MCF 10A (cell line): ENCODE data around the gene CERS6. TPM values are rescaled to one million over a fixed set of nuclear protein-coding genes. Genes with fewer than 3 reads are reported as not detected.

Experiments used
- BruUV-seq: library from RNA; stranded (reverse); fragments of 400-500 nt; replicated peaks from 2 replicates; lab custom pipeline; 2021; lab: Mats Ljungman, UMichigan
- CTCF ChIA-PET: fragments of 300-600 bp; sonication (Branson Sonifier 250); formaldehyde crosslinking; extraction: SDS; loops from one replicate; lab custom pipeline; 2021; ENCODE audit warnings: antibody characterized with exemption, inconsistent platforms; lab: Yijun Ruan, JAX
- POLR2A ChIA-PET: fragments of 300-600, 350-650 bp; sonication (Branson Sonifier 250); formaldehyde crosslinking; extraction: SDS; loops from one replicate; lab custom pipeline; 2020; ENCODE audit warnings: antibody characterized with exemption, inconsistent platforms; lab: Yijun Ruan, JAX
- DNase-seq: peaks from one replicate; pipeline ENCODE4 v3.0.0-alpha.2; 2018; ENCODE audit not compliant: unreplicated experiment
- H3K27ac Mint-ChIP-seq: one replicate; pipeline ENCODE4 v1.8.0; 2022; ENCODE audit warnings: mild to moderate bottlenecking, low read depth, mixed read lengths; ENCODE audit not compliant: unreplicated experiment
- H3K27me3 Mint-ChIP-seq: one replicate; pipeline ENCODE4 v1.8.0; 2022; ENCODE audit warnings: mixed read lengths; ENCODE audit not compliant: insufficient read depth, unreplicated experiment
- H3K36me3 Mint-ChIP-seq: one replicate; pipeline ENCODE4 v1.8.0; 2022; ENCODE audit warnings: mild to moderate bottlenecking, moderate library complexity, mixed read lengths; ENCODE audit not compliant: insufficient read depth, unreplicated experiment
- H3K4me1 Mint-ChIP-seq: one replicate; pipeline ENCODE4 v1.8.0; 2022; ENCODE audit warnings: mixed read lengths; ENCODE audit not compliant: insufficient read depth, unreplicated experiment
- H3K4me3 Mint-ChIP-seq: one replicate; pipeline ENCODE4 v1.8.0; 2022; ENCODE audit warnings: mild to moderate bottlenecking, moderate library complexity, mixed read lengths; ENCODE audit not compliant: unreplicated experiment
- H3K9me3 Mint-ChIP-seq: one replicate; pipeline ENCODE4 v1.8.0; 2022; ENCODE audit warnings: mixed read lengths; ENCODE audit not compliant: unreplicated experiment
- CTCF ChIP-seq: fragments of 200-600 bp; IDR thresholded peaks from one replicate; pipeline ENCODE4 v1.8.0; 2022; ENCODE audit warnings: antibody characterized with exemption, mild to moderate bottlenecking; ENCODE audit not compliant: unreplicated experiment
- intact Hi-C: fragments of 100-400 bp; cut with micrococcal nuclease; formaldehyde crosslinking; loops from 2 replicates; pipeline ENCODE4 v1.14.1; 2022
- total RNA-seq: library from RNA; stranded (reverse); gene quantifications from 2 replicates; pipeline ENCODE4 v1.2.3, GENCODE V29; 2022

CERS6 gene
- total RNA-seq, 1 experiment from 2014 or later, result 27.4 TPM

DNA sequence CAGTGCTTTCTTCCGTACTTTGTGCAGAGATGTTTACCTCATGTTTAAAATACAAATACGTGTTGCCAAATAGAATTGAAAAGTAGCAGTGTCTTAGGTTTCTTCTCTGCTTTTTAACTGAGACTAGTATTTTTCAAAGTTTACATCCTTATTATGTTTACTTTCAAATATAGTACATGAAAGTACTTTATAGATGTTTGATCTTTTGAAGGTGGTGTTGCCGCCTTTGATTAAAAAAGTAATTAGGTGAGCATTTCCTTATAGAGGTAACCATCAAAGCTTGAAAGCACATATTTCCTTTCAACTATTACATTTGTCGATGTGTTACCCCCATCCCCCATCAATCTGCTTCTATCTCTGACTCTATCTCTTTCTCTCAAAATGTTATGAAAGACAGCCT is 87.0 kb downstream of the CERS6 start:
- H3K4me1 Mint-ChIP-seq, result peaks cover 35% of the 10 kb centered on the region
- ChIA-PET CTCF (no interaction called here), POLR2A (no interaction called here)
- peaks cover 5% of the 10 kb centered on the region for H3K9me3 Mint-ChIP-seq
- no peaks in the 10 kb centered on the region for H3K27me3 Mint-ChIP-seq
- TF ChIP-seq CTCF, result no peak
- H3K27ac Mint-ChIP-seq, result peak overlapping the region; percentile 92
- no peak overlapping the region for H3K4me3 Mint-ChIP-seq
- intact Hi-C loops, result no loop called here
- no peak for DNase-seq
- peaks cover 10% of the 10 kb centered on the region for H3K36me3 Mint-ChIP-seq
- BruUV-seq, result no TSS peak

DNA sequence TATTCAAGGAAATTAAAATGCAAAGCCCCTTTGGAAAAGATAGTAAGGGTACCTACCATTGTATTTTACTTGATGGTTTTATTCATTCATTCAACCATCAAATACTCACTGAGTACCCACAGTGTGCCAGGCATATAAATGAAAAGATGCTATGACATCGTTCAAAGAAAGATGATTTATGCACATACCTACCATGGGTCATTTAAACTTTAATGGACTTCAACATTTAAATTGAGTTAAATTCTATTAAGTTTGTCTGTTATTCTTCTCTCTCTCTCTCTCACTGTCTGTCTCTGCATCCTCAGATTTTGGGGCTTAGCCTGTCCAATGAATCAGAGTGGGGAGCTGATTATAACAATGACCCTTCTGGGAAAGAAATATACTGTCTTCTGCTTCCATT is 87.9 kb downstream of the CERS6 start:
- ChIA-PET CTCF (interaction anchor here (0.6 kb wide), 1 partner anchor 22 kb away, joined by 3 read pairs; no protein-coding TSS in a partner anchor), POLR2A (interaction anchor here (2.7 kb wide), 1 partner anchor 26 kb away, joined by 14 read pairs; no protein-coding TSS in a partner anchor)
- H3K4me3 Mint-ChIP-seq, result no peak overlapping the region
- H3K4me1 Mint-ChIP-seq, result peaks cover 30% of the 10 kb centered on the region
- no TSS peak for BruUV-seq
- peaks cover 7% of the 10 kb centered on the region for H3K9me3 Mint-ChIP-seq
- H3K36me3 Mint-ChIP-seq, result peaks cover 10% of the 10 kb centered on the region
- DNase-seq, result no peak
- peak overlapping the region; percentile 92 for H3K27ac Mint-ChIP-seq
- no peaks in the 10 kb centered on the region for H3K27me3 Mint-ChIP-seq
- intact Hi-C loops, result no loop called here
- TF ChIP-seq CTCF, result no peak

DNA sequence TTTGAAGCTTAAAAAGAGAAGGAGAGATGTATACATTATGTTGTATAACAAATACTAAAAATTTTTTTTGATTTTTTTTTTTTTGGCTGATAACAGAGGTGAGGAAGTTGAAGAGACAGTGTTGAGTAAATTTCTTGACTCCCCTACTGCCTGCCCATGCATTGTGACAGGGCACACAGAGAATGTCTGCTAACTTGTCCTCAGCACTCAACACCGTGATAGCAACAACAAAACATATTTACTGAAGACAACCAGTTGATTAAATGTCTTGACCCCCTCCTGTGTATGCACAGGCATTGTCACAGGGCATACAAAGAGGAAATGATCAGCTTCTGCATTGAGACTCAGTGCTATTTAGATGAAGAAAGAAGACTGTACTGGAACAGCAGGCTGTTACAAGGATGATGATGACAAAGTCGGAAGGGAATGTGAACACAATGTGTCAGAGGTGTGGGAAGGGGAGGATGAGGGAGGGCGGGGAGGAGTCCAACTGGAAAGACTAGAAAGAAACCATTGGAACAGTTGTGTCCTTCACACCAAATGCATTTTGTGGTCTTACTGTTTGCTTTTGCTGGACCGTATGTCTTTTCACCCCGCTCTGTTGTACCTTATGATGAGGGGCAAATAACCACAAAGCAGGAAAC is 89.5 kb downstream of the CERS6 start:
- Mint-ChIP-seq H3K4me1 (peaks cover 38% of the 10 kb centered on the region), H3K27ac (peak overlapping the region; percentile 92), H3K27me3 (no peaks in the 10 kb centered on the region), H3K9me3 (peaks cover 7% of the 10 kb centered on the region), H3K4me3 (peak overlapping the region; percentile 19), H3K36me3 (peaks cover 19% of the 10 kb centered on the region)
- BruUV-seq, result no TSS peak
- CTCF ChIA-PET, result interaction anchor here (0.7 kb wide), 1 partner anchor 69 kb away, joined by 3 read pairs; no protein-coding TSS in a partner anchor
- DNase-seq, result peak; percentile 84
- POLR2A ChIA-PET, result interaction anchor here (0.6 to 2.7 kb wide), 10 partner anchors 11 to 1670 kb away, joined by 3 to 15 read pairs (median 6); no protein-coding TSS in a partner anchor
- intact Hi-C loops, result loop anchor here (5.0 kb wide), 1 partner anchor 88 kb away; the partner anchor contains the start of gene CERS6
- no peak for TF ChIP-seq CTCF

DNA sequence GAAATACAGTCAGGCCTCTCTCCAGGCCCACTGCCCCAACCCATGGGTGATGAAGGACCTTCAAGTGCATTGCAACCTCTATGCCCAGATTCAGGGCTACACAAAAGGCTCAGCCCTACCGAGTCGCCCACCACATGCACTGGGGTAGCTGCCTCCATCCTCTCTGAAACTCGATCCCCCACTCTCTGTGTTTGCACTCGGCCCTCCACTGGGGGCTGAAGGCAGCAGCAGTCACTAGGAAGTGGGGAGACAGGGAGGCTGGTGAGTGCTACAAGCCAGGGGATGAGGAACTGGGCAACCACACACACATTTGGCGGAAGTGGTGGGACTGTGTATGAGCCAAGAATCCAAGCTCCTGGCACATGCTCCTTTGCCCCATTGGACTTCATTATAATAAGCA is 94.6 kb downstream of the CERS6 start:
- no TSS peak for BruUV-seq
- DNase-seq, result no peak
- Mint-ChIP-seq H3K36me3 (peaks cover 28% of the 10 kb centered on the region), H3K4me1 (peaks cover 32% of the 10 kb centered on the region), H3K4me3 (no peak overlapping the region), H3K27me3 (no peaks in the 10 kb centered on the region), H3K27ac (no peak overlapping the region), H3K9me3 (peaks cover 7% of the 10 kb centered on the region)
- no peak for TF ChIP-seq CTCF
- ChIA-PET CTCF (interaction anchor here (1.1 kb wide), 1 partner anchor 9 kb away, joined by 3 read pairs; no protein-coding TSS in a partner anchor), POLR2A (no interaction called here)
- intact Hi-C loops, result no loop called here
